ENCODE measurements around the gene EZH1.

EZH1 gene

DNA sequence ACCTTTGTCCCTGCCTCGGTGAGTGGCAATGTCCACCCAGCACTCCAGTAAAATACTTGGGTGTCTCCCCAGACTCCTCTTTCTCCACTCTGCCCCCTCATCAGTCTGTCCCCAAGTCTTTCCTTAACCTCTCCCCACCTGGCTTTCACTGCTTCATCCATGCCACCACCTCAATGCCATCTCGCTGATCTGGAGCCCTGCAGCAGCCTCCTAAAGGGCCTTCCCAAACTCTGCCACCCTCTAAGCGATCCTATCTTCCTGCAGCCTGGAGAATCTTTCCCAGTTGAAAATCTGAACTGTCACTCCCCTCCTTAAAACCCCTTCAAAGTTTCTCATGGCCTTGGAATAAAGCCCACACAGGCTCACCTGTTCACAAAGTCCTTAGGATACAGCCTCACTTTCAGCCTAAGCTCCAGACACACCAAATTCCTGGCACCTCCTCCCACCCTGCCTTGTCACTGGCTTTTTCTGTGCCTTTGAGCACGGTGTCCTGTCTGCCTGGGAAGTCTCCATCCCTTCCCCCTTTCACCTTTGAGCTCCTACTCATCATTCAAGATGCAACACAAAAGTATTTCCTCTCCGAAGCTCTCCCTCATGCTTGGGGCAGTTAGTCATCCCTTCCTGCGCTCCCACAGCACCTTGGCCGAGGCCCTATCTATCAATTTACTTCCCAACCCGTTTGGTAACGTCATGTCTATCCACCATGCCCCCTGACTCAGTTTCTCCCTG is 38.4 kb upstream of the EZH1 start:
- TF ChIP-seq, protein P1, sequence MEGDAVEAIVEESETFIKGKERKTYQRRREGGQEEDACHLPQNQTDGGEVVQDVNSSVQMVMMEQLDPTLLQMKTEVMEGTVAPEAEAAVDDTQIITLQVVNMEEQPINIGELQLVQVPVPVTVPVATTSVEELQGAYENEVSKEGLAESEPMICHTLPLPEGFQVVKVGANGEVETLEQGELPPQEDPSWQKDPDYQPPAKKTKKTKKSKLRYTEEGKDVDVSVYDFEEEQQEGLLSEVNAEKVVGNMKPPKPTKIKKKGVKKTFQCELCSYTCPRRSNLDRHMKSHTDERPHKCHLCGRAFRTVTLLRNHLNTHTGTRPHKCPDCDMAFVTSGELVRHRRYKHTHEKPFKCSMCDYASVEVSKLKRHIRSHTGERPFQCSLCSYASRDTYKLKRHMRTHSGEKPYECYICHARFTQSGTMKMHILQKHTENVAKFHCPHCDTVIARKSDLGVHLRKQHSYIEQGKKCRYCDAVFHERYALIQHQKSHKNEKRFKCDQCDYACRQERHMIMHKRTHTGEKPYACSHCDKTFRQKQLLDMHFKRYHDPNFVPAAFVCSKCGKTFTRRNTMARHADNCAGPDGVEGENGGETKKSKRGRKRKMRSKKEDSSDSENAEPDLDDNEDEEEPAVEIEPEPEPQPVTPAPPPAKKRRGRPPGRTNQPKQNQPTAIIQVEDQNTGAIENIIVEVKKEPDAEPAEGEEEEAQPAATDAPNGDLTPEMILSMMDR (IDR thresholded peaks at IDR 0.05; ENCODE audit: low read depth, low read length): no peak
- peak overlapping the region; percentile 68; the same call in 1 of the 2 replicates for H3K4me3 ChIP-seq (ENCODE audit: low read depth, low read length)

- peak overlapping the region; percentile 68 for H3K4me3 ChIP-seq (ENCODE audit: low read depth, low read length)
These were observed 37.6 kb upstream of the EZH1 start for GRCh38 chr17:42782166-42783061.

DNA sequence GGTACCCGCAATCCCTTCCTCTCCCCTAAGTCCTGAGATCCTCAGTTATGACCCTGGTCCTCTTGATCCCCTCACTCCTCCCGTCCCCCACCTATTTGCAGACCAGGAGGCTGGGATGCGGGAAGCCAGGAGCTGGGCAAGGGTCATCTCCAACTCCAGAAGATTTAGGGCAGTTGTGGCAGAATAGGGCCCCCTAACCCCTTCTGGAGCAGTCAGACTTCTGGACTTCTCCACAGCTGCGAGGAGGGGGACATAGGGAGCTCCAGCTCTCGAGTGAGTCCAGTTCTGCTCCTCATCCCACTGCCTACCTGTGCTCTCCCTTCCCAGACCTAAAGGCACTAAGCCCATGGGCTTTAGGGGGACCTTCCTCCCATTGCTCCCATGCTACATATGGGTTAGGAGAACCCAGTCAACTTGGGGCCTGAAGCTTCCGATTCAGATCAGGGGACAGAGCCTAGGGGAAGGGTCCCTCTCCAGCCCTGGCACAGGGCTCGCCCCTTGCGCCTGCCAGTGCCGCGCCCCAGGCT is 36.9 kb upstream of the EZH1 start:
- TF ChIP-seq, protein P1 (IDR thresholded peaks at IDR 0.05; ENCODE audit: low read depth, low read length): no peak
- H3K4me3 ChIP-seq (ENCODE audit: low read depth, low read length): peak overlapping the region; percentile 68

More at GRCh38 chr17:42782166-42783061, 37.6 kb upstream of the EZH1 start:
- TF ChIP-seq, protein P1 (IDR thresholded peaks at IDR 0.05; ENCODE audit: low read depth, low read length): no peak

- H3K4me3 ChIP-seq (ENCODE audit: low read depth, low read length): peak overlapping the region; percentile 68
These were observed 36.2 kb upstream of the EZH1 start for GRCh38 chr17:42780851-42781638.

GRCh38 chr17:42779936-42780850 is 35.4 kb upstream of the EZH1 start, which contains the start of gene WNK4:
TSS of gene WNK4 (plus strand) at chr17:42780610. CDS start at chr17:42780699, 89 bp downstream.
- H3K4me3 ChIP-seq (ENCODE audit: low read depth, low read length): peak within 1 kb of the TSS; percentile 68
- TF ChIP-seq, protein P1 (IDR thresholded peaks at IDR 0.05; ENCODE audit: low read depth, low read length): no peak

More at GRCh38 chr17:42780851-42781638, 36.2 kb upstream of the EZH1 start:
- TF ChIP-seq, protein P1 (IDR thresholded peaks at IDR 0.05; ENCODE audit: low read depth, low read length): no peak

Data from WI38 (cell line).